Smooth muscle cell (in vitro differentiated cells): ENCODE results near the gene ARL11. TPM values are rescaled to one million over a fixed set of nuclear protein-coding genes. Genes with fewer than 3 reads are reported as not detected.

ENCODE experiments used
- DNase-seq: peaks from one replicate; lab custom pipeline; 2025; ENCODE audit not compliant: unreplicated experiment; lab: John Stamatoyannopoulos, UW
- H2AFZ ChIP-seq: fragments of 200-600 bp; sonication (generic); 2 replicates; pipeline ENCODE4 v1.6.0; 2016; ENCODE audit warnings: antibody characterized with exemption, low read depth, mild to moderate bottlenecking
- H3F3A ChIP-seq: fragments of 200-600 bp; sonication (generic); 2 replicates; pipeline ENCODE4 v1.6.0; 2017; ENCODE audit warnings: antibody characterized with exemption, low read depth
- H3K27ac ChIP-seq: fragments of 200-600 bp; sonication (generic); 2 replicates; pipeline ENCODE4 v1.5.1; 2016; ENCODE audit warnings: low read depth, mild to moderate bottlenecking
- H3K27me3 ChIP-seq: fragments of 200-600 bp; sonication (generic); 2 replicates; pipeline ENCODE4 v1.6.1; 2016; ENCODE audit warnings: low read depth, mild to moderate bottlenecking
- H3K36me3 ChIP-seq: fragments of 200-600 bp; sonication (generic); 2 replicates; pipeline ENCODE4 v1.5.1; 2016; ENCODE audit warnings: low read depth
- H3K4me1 ChIP-seq: fragments of 200-600 bp; sonication (generic); 2 replicates; pipeline ENCODE4 v1.5.1; 2016; ENCODE audit warnings: low read depth
- H3K4me2 ChIP-seq: fragments of 200-600 bp; sonication (generic); 2 replicates; pipeline ENCODE4 v1.6.0; 2016; ENCODE audit warnings: mild to moderate bottlenecking
- H3K4me3 ChIP-seq: fragments of 200-600 bp; sonication (generic); 2 replicates; pipeline ENCODE4 v1.5.1; 2016; ENCODE audit warnings: mild to moderate bottlenecking
- H3K79me2 ChIP-seq: fragments of 200-600 bp; sonication (generic); 2 replicates; pipeline ENCODE4 v1.6.0; 2016; ENCODE audit warnings: low read depth, mild to moderate bottlenecking
- H3K9ac ChIP-seq: fragments of 200-600 bp; sonication (generic); 2 replicates; pipeline ENCODE4 v1.6.0; 2016; ENCODE audit warnings: low read depth
- H3K9me3 ChIP-seq: fragments of 200-600 bp; sonication (generic); replicated peaks from 2 replicates; pipeline ENCODE4 v1.5.1; 2016; ENCODE audit warnings: low read depth
- H4K20me1 ChIP-seq: fragments of 200-600 bp; sonication (generic); 2 replicates; pipeline ENCODE4 v1.6.0; 2016; ENCODE audit warnings: low read depth
- WGBS: methylation state at CpG from one replicate; pipeline ENCODE4 v1.1.7; 2016; ENCODE audit warnings: low lambda C conversion rate; 5-methylcytosine and 5-hydroxymethylcytosine counted together
- polyA plus RNA-seq: library from polyadenylated mRNA; unstranded; fragments of >200 nt; fragmentation: Nextera tagmentation; extraction: Ambion mirVana; gene quantifications from 2 replicates; pipeline ENCODE4 v1.2.1, GENCODE V29; 2016
- total RNA-seq: library from RNA; depleted of rRNA; stranded (reverse); fragments of >200 nt; gene quantifications from 2 replicates; pipeline ENCODE4 v1.2.3, GENCODE V29; 2014
- TF ChIP-seq, protein P1 (sequence below): fragments of 200-600 bp; sonication (generic); IDR thresholded peaks from 2 replicates; pipeline ENCODE4 v1.5.1; 2017; ENCODE audit warnings: borderline replicate concordance, mild to moderate bottlenecking, antibody characterized with exemption; ENCODE audit not compliant: insufficient read depth, poor library complexity, severe bottlenecking

ARL11 gene
- total and polyA plus RNA-seq, 2 experiments from 2014 or later = not detected

GRCh38 chr13:49638030-49638743 is 9.9 kb downstream of the ARL11 start:
- no peaks in the 10 kb centered on the region for H3K36me3 ChIP-seq
- no peaks in the 10 kb centered on the region for H4K20me1 ChIP-seq
- no peak overlapping the region for H2AFZ ChIP-seq
- no peak overlapping the region for H3K9ac ChIP-seq
- no peaks in the 10 kb centered on the region for H3K27me3 ChIP-seq
- WGBS = 90% methylated on average over 4 of the region's 4 CpGs
- peaks cover 4% of the 10 kb centered on the region for H3K4me1 ChIP-seq
- H3K4me2 ChIP-seq = no peak overlapping the region
- no peak for DNase-seq
- no peaks in the 10 kb centered on the region for H3K9me3 ChIP-seq
- H3F3A ChIP-seq = no peaks in the 10 kb centered on the region
- H3K27ac ChIP-seq = peak overlapping the region; percentile 35
- TF ChIP-seq, protein P1, sequence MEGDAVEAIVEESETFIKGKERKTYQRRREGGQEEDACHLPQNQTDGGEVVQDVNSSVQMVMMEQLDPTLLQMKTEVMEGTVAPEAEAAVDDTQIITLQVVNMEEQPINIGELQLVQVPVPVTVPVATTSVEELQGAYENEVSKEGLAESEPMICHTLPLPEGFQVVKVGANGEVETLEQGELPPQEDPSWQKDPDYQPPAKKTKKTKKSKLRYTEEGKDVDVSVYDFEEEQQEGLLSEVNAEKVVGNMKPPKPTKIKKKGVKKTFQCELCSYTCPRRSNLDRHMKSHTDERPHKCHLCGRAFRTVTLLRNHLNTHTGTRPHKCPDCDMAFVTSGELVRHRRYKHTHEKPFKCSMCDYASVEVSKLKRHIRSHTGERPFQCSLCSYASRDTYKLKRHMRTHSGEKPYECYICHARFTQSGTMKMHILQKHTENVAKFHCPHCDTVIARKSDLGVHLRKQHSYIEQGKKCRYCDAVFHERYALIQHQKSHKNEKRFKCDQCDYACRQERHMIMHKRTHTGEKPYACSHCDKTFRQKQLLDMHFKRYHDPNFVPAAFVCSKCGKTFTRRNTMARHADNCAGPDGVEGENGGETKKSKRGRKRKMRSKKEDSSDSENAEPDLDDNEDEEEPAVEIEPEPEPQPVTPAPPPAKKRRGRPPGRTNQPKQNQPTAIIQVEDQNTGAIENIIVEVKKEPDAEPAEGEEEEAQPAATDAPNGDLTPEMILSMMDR = no peak
- H3K79me2 ChIP-seq = no peaks in the 10 kb centered on the region
- H3K4me3 ChIP-seq = no peak overlapping the region

DNA sequence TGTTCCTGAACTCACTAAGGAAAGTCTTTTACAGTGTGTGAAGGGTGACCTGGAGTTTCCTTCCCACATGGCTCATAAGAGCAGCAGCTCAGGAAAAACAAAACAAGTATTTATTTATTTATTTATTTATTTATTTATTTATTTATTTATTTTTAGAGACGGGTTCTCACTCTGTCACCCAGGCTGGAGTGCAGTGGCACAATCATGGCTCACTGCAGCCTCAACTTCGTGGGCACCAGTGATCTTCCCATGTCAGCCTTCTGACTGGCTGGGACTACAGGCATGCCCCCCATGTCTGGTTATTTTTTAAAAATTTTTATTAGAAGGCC is 10.4 kb downstream of the ARL11 start:
- H3K27me3 ChIP-seq = no peaks in the 10 kb centered on the region
- no peaks in the 10 kb centered on the region for H3K9me3 ChIP-seq
- DNase-seq = no peak
- TF ChIP-seq, protein P1 = no peak
- H3K9ac ChIP-seq = no peak overlapping the region
- no peaks in the 10 kb centered on the region for H3F3A ChIP-seq
- H3K4me2 ChIP-seq = no peak overlapping the region
- no peak overlapping the region for H2AFZ ChIP-seq
- no peaks in the 10 kb centered on the region for H4K20me1 ChIP-seq
- H3K79me2 ChIP-seq = no peaks in the 10 kb centered on the region
- H3K4me3 ChIP-seq = no peak overlapping the region
- 88% methylated on average over 2 of the region's 2 CpGs for WGBS
- H3K36me3 ChIP-seq = no peaks in the 10 kb centered on the region
- H3K27ac ChIP-seq = no peak overlapping the region
- H3K4me1 ChIP-seq = peaks cover 4% of the 10 kb centered on the region

GRCh38 chr13:49641801-49642291 is 13.5 kb downstream of the ARL11 start:
- no peaks in the 10 kb centered on the region for H3K79me2 ChIP-seq
- no peak for DNase-seq
- H2AFZ ChIP-seq = peak overlapping the region; percentile 46
- H3K4me3 ChIP-seq = no peak overlapping the region
- TF ChIP-seq, protein P1 = no peak
- no peaks in the 10 kb centered on the region for H3F3A ChIP-seq
- no peaks in the 10 kb centered on the region for H3K36me3 ChIP-seq
- no peak overlapping the region for H3K4me2 ChIP-seq
- H3K4me1 ChIP-seq = no peaks in the 10 kb centered on the region
- H3K27ac ChIP-seq = no peak overlapping the region
- H3K9me3 ChIP-seq = no peaks in the 10 kb centered on the region
- no peaks in the 10 kb centered on the region for H4K20me1 ChIP-seq
- no peaks in the 10 kb centered on the region for H3K27me3 ChIP-seq
- H3K9ac ChIP-seq = no peak overlapping the region
- 65% methylated on average over 4 of the region's 4 CpGs for WGBS
